VCaP (cell line): ENCODE data around the gene NELFA.

Experiments used
- H3K27ac ChIP-seq: fragments of 450-650 bp; 2 replicates; pipeline ENCODE4 v1.5.1; 2017
- CTCF ChIP-seq: fragments of 450-650 bp; conservative IDR thresholded peaks from 2 replicates; pipeline ENCODE4 v1.5.1; 2017; ENCODE audit warnings: mild to moderate bottlenecking, moderate library complexity

The NELFA gene

GRCh38 chr4:1990676-1991075, 18.1 kb downstream of the NELFA start:
- H3K27ac ChIP-seq = no peak overlapping the region
- TF ChIP-seq CTCF = no peak

- TF ChIP-seq CTCF = no peak
- H3K27ac ChIP-seq = no peak overlapping the region
These were observed 18.5 kb downstream of the NELFA start for GRCh38 chr4:1990348-1990645.

GRCh38 chr4:1989533-1990347, 19.0 kb downstream of the NELFA start:
- TF ChIP-seq CTCF = no peak
- no peak overlapping the region for H3K27ac ChIP-seq

GRCh38 chr4:1988327-1988724, 20.4 kb downstream of the NELFA start:
- no peak for TF ChIP-seq CTCF
- no peak overlapping the region for H3K27ac ChIP-seq

GRCh38 chr4:1987721-1988326, 20.9 kb downstream of the NELFA start:
- TF ChIP-seq CTCF = no peak
- H3K27ac ChIP-seq = no peak overlapping the region

- no peak for TF ChIP-seq CTCF
- no peak overlapping the region for H3K27ac ChIP-seq
These were observed 21.5 kb downstream of the NELFA start for GRCh38 chr4:1987296-1987695.

GRCh38 chr4:1986578-1987210, 22.1 kb downstream of the NELFA start:
- no peak overlapping the region for H3K27ac ChIP-seq
- TF ChIP-seq CTCF = no peak
